Measurements from ENCODE around the gene CAMTA1. TPM values are rescaled to one million over a fixed set of nuclear protein-coding genes. Genes with fewer than 3 reads are reported as not detected.

CAMTA1 gene
- total RNA-seq, 1 donor from 2014 or later: 268 TPM

- Histone ChIP-seq H3K9ac (no peak overlapping the region), H3K36me3 (no peaks in the 10 kb centered on the region), H2AFZ (replicated peaks) (no peak overlapping the region), H3K4me1 (peaks cover 8% of the 10 kb centered on the region), H3K4me2 (no peak overlapping the region), H3K79me2 (ENCODE audit: low read depth) (no peaks in the 10 kb centered on the region), H4K20me1 (ENCODE audit: low read depth) (no peaks in the 10 kb centered on the region), H3K4me3 (no peak overlapping the region), H3K27ac (no peak overlapping the region), H3K27me3 (no peaks in the 10 kb centered on the region), H3F3A (ENCODE audit: low read depth) (peaks cover 7% of the 10 kb centered on the region), H3K9me3 (ENCODE audit: low read depth) (no peaks in the 10 kb centered on the region)
- DNase-seq (ENCODE audit: low spot score): no peak
- Mint-ChIP-seq H3K4me1 (peaks cover 10% of the 10 kb centered on the region), H3K9me3 (no peaks in the 10 kb centered on the region), H3K27me3 (ENCODE audit: insufficient read depth, low read depth) (no peaks in the 10 kb centered on the region), H3K4me3 (no peak overlapping the region), H3K27ac (no peak overlapping the region), H3K36me3 (peaks cover 2% of the 10 kb centered on the region)
- no peak for TF ChIP-seq EZH2phosphoT487 (IDR thresholded peaks at IDR 0.05)
- TF ChIP-seq, protein P1, sequence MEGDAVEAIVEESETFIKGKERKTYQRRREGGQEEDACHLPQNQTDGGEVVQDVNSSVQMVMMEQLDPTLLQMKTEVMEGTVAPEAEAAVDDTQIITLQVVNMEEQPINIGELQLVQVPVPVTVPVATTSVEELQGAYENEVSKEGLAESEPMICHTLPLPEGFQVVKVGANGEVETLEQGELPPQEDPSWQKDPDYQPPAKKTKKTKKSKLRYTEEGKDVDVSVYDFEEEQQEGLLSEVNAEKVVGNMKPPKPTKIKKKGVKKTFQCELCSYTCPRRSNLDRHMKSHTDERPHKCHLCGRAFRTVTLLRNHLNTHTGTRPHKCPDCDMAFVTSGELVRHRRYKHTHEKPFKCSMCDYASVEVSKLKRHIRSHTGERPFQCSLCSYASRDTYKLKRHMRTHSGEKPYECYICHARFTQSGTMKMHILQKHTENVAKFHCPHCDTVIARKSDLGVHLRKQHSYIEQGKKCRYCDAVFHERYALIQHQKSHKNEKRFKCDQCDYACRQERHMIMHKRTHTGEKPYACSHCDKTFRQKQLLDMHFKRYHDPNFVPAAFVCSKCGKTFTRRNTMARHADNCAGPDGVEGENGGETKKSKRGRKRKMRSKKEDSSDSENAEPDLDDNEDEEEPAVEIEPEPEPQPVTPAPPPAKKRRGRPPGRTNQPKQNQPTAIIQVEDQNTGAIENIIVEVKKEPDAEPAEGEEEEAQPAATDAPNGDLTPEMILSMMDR (IDR thresholded peaks at IDR 0.05): no peak
- no peak for TF ChIP-seq EZH2 (IDR thresholded peaks at IDR 0.05)
Measured at GRCh38 chr1:7760245-7760644, 975.0 kb downstream of the CAMTA1 start.

DNA sequence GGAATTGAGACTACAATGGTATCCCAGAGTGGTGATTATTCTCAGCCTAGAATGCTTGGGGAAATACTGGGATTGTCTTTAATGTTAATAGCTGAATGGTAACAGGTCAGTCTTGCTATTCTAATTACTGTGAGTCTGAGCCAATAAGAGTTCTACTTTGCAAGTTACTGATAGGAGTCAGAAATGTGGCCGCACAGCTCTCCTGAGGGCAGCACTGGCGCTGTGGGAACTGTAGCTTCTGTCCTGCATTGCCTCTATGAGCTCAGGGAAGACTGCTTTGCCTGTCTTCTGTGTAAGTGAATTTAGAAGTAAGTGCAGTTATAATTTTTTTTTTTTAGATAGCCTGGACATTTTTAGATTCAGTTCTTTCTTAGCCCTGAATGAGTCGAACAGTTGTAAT lies 975.8 kb downstream of the CAMTA1 start:
- peaks cover 7% of the 10 kb centered on the region for H3F3A ChIP-seq (ENCODE audit: low read depth)
- H3K27me3 Mint-ChIP-seq (ENCODE audit: insufficient read depth, low read depth): no peaks in the 10 kb centered on the region
- H3K9me3 Mint-ChIP-seq: no peaks in the 10 kb centered on the region
- no peak overlapping the region for H2AFZ ChIP-seq (replicated peaks)
- no peaks in the 10 kb centered on the region for H3K36me3 Mint-ChIP-seq
- TF ChIP-seq, protein P1 (IDR thresholded peaks at IDR 0.05): no peak
- no peak for TF ChIP-seq EZH2 (IDR thresholded peaks at IDR 0.05)
- TF ChIP-seq EZH2phosphoT487 (IDR thresholded peaks at IDR 0.05): no peak
- no peak overlapping the region for H3K27ac Mint-ChIP-seq
- peaks cover 5% of the 10 kb centered on the region for H3K4me1 Mint-ChIP-seq
- no peak overlapping the region for H3K4me3 ChIP-seq
- no peaks in the 10 kb centered on the region for H3K79me2 ChIP-seq (ENCODE audit: low read depth)
- H3K27ac ChIP-seq: no peak overlapping the region
- peaks cover 8% of the 10 kb centered on the region for H3K4me1 ChIP-seq
- no peak overlapping the region for H3K4me2 ChIP-seq
- H4K20me1 ChIP-seq (ENCODE audit: low read depth): no peaks in the 10 kb centered on the region
- no peak overlapping the region for H3K4me3 Mint-ChIP-seq
- no peak overlapping the region for H3K9ac ChIP-seq
- H3K27me3 ChIP-seq: no peaks in the 10 kb centered on the region
- H3K36me3 ChIP-seq: no peaks in the 10 kb centered on the region
- no peak for DNase-seq (ENCODE audit: low spot score)
- H3K9me3 ChIP-seq (ENCODE audit: low read depth): no peaks in the 10 kb centered on the region

DNA sequence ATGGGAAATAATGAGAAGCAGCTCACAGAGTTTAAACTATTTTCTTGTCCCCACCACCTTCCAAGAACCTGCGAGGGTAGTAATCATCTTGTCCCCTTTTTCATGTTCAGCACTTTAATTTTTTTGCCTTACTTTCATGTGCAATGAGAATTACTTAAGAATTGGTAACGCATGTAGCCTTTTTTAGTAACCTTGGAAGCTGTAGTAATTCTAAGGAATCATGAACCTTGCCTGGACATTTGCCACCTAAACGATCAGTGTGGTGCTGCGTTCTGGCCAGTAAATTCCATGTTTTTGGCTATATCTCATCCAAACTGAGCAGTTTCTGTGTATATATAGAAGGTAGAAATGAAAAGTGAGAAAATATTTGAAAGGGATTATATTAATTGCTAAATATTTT lies 981.9 kb downstream of the CAMTA1 start:
- Histone ChIP-seq H3K4me2 (no peak overlapping the region), H3K36me3 (no peaks in the 10 kb centered on the region), H4K20me1 (ENCODE audit: low read depth) (peaks cover 7% of the 10 kb centered on the region), H3K79me2 (ENCODE audit: low read depth) (peaks cover 9% of the 10 kb centered on the region), H3K4me1 (peaks cover 20% of the 10 kb centered on the region), H3K27me3 (no peaks in the 10 kb centered on the region), H2AFZ (replicated peaks) (no peak overlapping the region), H3K9me3 (ENCODE audit: low read depth) (no peaks in the 10 kb centered on the region), H3K9ac (no peak overlapping the region), H3K4me3 (no peak overlapping the region), H3K27ac (no peak overlapping the region), H3F3A (ENCODE audit: low read depth) (peaks cover 10% of the 10 kb centered on the region)
- H3K27me3 Mint-ChIP-seq (ENCODE audit: insufficient read depth, low read depth): no peaks in the 10 kb centered on the region
- TF ChIP-seq EZH2phosphoT487 (IDR thresholded peaks at IDR 0.05): no peak
- TF ChIP-seq, protein P1 (IDR thresholded peaks at IDR 0.05): no peak
- no peak for TF ChIP-seq EZH2 (IDR thresholded peaks at IDR 0.05)
- H3K9me3 Mint-ChIP-seq: no peaks in the 10 kb centered on the region
- H3K36me3 Mint-ChIP-seq: no peaks in the 10 kb centered on the region
- H3K4me3 Mint-ChIP-seq: no peak overlapping the region
- H3K27ac Mint-ChIP-seq: no peak overlapping the region
- H3K4me1 Mint-ChIP-seq: peaks cover 26% of the 10 kb centered on the region
- DNase-seq (ENCODE audit: low spot score): no peak

Data from neural progenitor cell (in vitro differentiated cells).